WTC11 (cell line): ENCODE results near the gene USP28. TPM values are rescaled to one million over a fixed set of nuclear protein-coding genes. Genes with fewer than 3 reads are reported as not detected.
A peak's percentile ranks its signal among the peaks of the same experiment; 100 is the strongest.

Source experiments
- ATAC-seq: fragments of 200-7000 bp; cut with Tn5 transposase; 2 replicates; pipeline ENCODE4 v1.10.0; 2021; ENCODE audit warnings: mild to moderate bottlenecking, moderate library complexity
- CTCF ChIA-PET: fragments of 300-600 bp; sonication (Branson Sonifier 250); formaldehyde crosslinking; loops from one replicate; lab custom pipeline; 2021; ENCODE audit warnings: antibody characterized with exemption; lab: Charles Lee
- POLR2A ChIA-PET: fragments of 350-600 bp; sonication (Branson Sonifier 250); formaldehyde crosslinking; loops from one replicate; lab custom pipeline; 2021; ENCODE audit warnings: antibody characterized with exemption; lab: Charles Lee
- DNase-seq: peaks from one replicate; pipeline ENCODE4 v3.0.0; 2021; ENCODE audit warnings: low spot score
- H3K27ac Mint-ChIP-seq: 2 replicates; pipeline ENCODE4 v1.8.0; 2021; ENCODE audit warnings: mixed read lengths
- H3K27me3 Mint-ChIP-seq: 2 replicates; pipeline ENCODE4 v1.8.0; 2021; ENCODE audit warnings: low read depth, mild to moderate bottlenecking, moderate library complexity, mixed read lengths
- H3K36me3 Mint-ChIP-seq: 2 replicates; pipeline ENCODE4 v1.8.0; 2021; ENCODE audit warnings: mixed read lengths
- H3K4me1 Mint-ChIP-seq: 2 replicates; pipeline ENCODE4 v1.8.0; 2022; ENCODE audit warnings: mixed read lengths
- H3K4me3 Mint-ChIP-seq: 2 replicates; pipeline ENCODE4 v1.8.0; 2021; ENCODE audit warnings: mild to moderate bottlenecking, moderate library complexity, mixed read lengths
- H3K9me3 Mint-ChIP-seq: 2 replicates; pipeline ENCODE4 v1.8.0; 2021; ENCODE audit warnings: mixed read lengths
- CTCF ChIP-seq: fragments of 200-600 bp; IDR thresholded peaks from 2 replicates; pipeline ENCODE4 v1.8.0; 2022; ENCODE audit warnings: antibody characterized with exemption
- ELF4 ChIP-seq: sonication (generic); formaldehyde crosslinking; IDR thresholded peaks from 2 replicates; pipeline ENCODE4 v1.8.1; 2022; ENCODE audit warnings: low read depth, mild to moderate bottlenecking, moderate library complexity, missing genetic modification reagents
- FOXK1 ChIP-seq: sonication (generic); formaldehyde crosslinking; IDR thresholded peaks from 2 replicates; pipeline ENCODE4 v1.8.0; 2022; ENCODE audit warnings: mild to moderate bottlenecking, moderate library complexity, missing genetic modification reagents
- GTF2I ChIP-seq: fragments of 250-450 bp; sonication (Bioruptor Pico); conservative IDR thresholded peaks from 2 replicates; pipeline ENCODE4 v1.4.0; 2021; ENCODE audit warnings: mild to moderate bottlenecking
- MAX ChIP-seq: sonication (generic); formaldehyde crosslinking; IDR thresholded peaks from 2 replicates; pipeline ENCODE4 v1.8.0; 2022; ENCODE audit warnings: mild to moderate bottlenecking, missing genetic modification reagents
- NFATC4 ChIP-seq: fragments of 250-450 bp; sonication (Bioruptor Pico); IDR thresholded peaks from 2 replicates; pipeline ENCODE4 v1.9.0; 2021; ENCODE audit warnings: mild to moderate bottlenecking
- NR2C2 ChIP-seq: sonication (generic); formaldehyde crosslinking; IDR thresholded peaks from 2 replicates; pipeline ENCODE4 v1.8.0; 2022; ENCODE audit warnings: mild to moderate bottlenecking, missing genetic modification reagents
- NR3C1 ChIP-seq: sonication (generic); formaldehyde crosslinking; conservative IDR thresholded peaks from 2 replicates; pipeline ENCODE4 v1.8.1; 2023; ENCODE audit warnings: low read depth, mild to moderate bottlenecking, missing genetic modification reagents
- PRRX2 ChIP-seq: fragments of 250-450 bp; sonication (Bioruptor Pico); IDR thresholded peaks from 2 replicates; pipeline ENCODE4 v1.8.0; 2021; ENCODE audit warnings: mild to moderate bottlenecking
- RELA ChIP-seq: sonication (generic); formaldehyde crosslinking; IDR thresholded peaks from 2 replicates; pipeline ENCODE4 v1.8.1; 2022; ENCODE audit warnings: missing genetic modification reagents, mild to moderate bottlenecking, borderline replicate concordance
- SOX15 ChIP-seq: fragments of 250-450 bp; sonication (Bioruptor Pico); IDR thresholded peaks from 2 replicates; pipeline ENCODE4 v1.9.0; 2021; ENCODE audit warnings: mild to moderate bottlenecking
- STAT6 ChIP-seq: sonication (generic); formaldehyde crosslinking; conservative IDR thresholded peaks from 2 replicates; pipeline ENCODE4 v1.8.1; 2023; ENCODE audit warnings: mild to moderate bottlenecking, low read depth, missing genetic modification reagents, moderate library complexity
- TEAD1 ChIP-seq: sonication (generic); formaldehyde crosslinking; IDR thresholded peaks from 2 replicates; pipeline ENCODE4 v1.8.0; 2022; ENCODE audit warnings: mild to moderate bottlenecking, missing genetic modification reagents
- ZNF121 ChIP-seq: sonication (generic); formaldehyde crosslinking; IDR thresholded peaks from 2 replicates; pipeline ENCODE4 v1.8.0; 2023; ENCODE audit warnings: missing genetic modification reagents
- ZNF219 ChIP-seq: sonication (generic); formaldehyde crosslinking; IDR thresholded peaks from 2 replicates; pipeline ENCODE4 v1.8.0; 2023; ENCODE audit warnings: missing genetic modification reagents, mild to moderate bottlenecking, borderline replicate concordance
- ZNF263 ChIP-seq: sonication (generic); formaldehyde crosslinking; IDR thresholded peaks from 2 replicates; pipeline ENCODE4 v1.8.1; 2022; ENCODE audit warnings: low read depth, mild to moderate bottlenecking, moderate library complexity, missing genetic modification reagents
- ZNF281 ChIP-seq: sonication (generic); formaldehyde crosslinking; IDR thresholded peaks from 2 replicates; pipeline ENCODE4 v1.8.0; 2023; ENCODE audit warnings: mild to moderate bottlenecking, missing genetic modification reagents
- ZNF425 ChIP-seq: fragments of 250-450 bp; sonication (Bioruptor Pico); conservative IDR thresholded peaks from 2 replicates; pipeline ENCODE4 v1.9.0; 2021; ENCODE audit warnings: mild to moderate bottlenecking
- total RNA-seq: library from RNA; stranded (reverse); gene quantifications from 3 replicates; pipeline ENCODE4 v1.2.3, GENCODE V29; 2021

The USP28 gene
- total RNA-seq, 1 experiment from 2014 or later = 129 TPM

- Mint-ChIP-seq H3K36me3 (no peaks in the 10 kb centered on the region), H3K4me3 (no peak overlapping the region), H3K9me3 (no peaks in the 10 kb centered on the region), H3K27me3 (no peaks in the 10 kb centered on the region), H3K4me1 (peaks cover 26% of the 10 kb centered on the region), H3K27ac (no peak overlapping the region)
- DNase-seq = peak; percentile 37
- ATAC-seq = peak; percentile 80
- POLR2A ChIA-PET = interaction anchor here (1.0 to 1.2 kb wide), 3 partner anchors 21 to 366 kb away, joined by 3 read pairs; partner anchors contain the start of gene USP28
- TF ChIP-seq CTCF (peak; percentile 49; the same call in 1 of the 2 replicates), TEAD1 (CRISPR knock-in tag) (no peak), ZNF263 (CRISPR knock-in tag) (no peak), ELF4 (CRISPR knock-in tag) (no peak), ZNF219 (CRISPR knock-in tag) (no peak), GTF2I (CRISPR knock-in tag) (no peak), ZNF121 (CRISPR knock-in tag) (no peak), PRRX2 (CRISPR knock-in tag) (no peak)
- CTCF ChIA-PET = interaction anchor here (0.6 to 4.9 kb wide), 55 partner anchors 9 to 370 kb away, joined by 3 to 118 read pairs (median 6); partner anchors contain the start of genes HTR3A, HTR3B, USP28 and ZBTB16
Measured at GRCh38 chr11:113896156-113896879, 20.9 kb upstream of the USP28 start.

- Mint-ChIP-seq H3K27ac (no peak overlapping the region; the same call in 1 of the 2 replicates), H3K27me3 (no peaks in the 10 kb centered on the region), H3K4me3 (no peak overlapping the region), H3K4me1 (peaks cover 26% of the 10 kb centered on the region), H3K36me3 (no peaks in the 10 kb centered on the region), H3K9me3 (no peaks in the 10 kb centered on the region)
- ChIA-PET POLR2A (interaction anchor here (1.0 to 1.2 kb wide), 3 partner anchors 20 to 367 kb away, joined by 3 read pairs; partner anchors contain the start of gene USP28), CTCF (interaction anchor here (0.5 to 4.9 kb wide), 58 partner anchors 8 to 371 kb away, joined by 3 to 118 read pairs (median 6); partner anchors contain the start of genes HTR3A, HTR3B, USP28 and ZBTB16)
- peak; percentile 84 for ATAC-seq
- DNase-seq = no peak
- TF ChIP-seq ZNF121 (CRISPR knock-in tag) (peak; percentile 47; the same call in 1 of the 2 replicates), ZNF281 (no peak)
Measured at GRCh38 chr11:113895367-113896155, 20.2 kb upstream of the USP28 start.

GRCh38 chr11:113894421-113894996, 19.1 kb upstream of the USP28 start:
- Mint-ChIP-seq H3K36me3 (no peaks in the 10 kb centered on the region), H3K4me3 (no peak overlapping the region), H3K27ac (0 out of 2 replicates have a peak overlapping the region, but pooled peaks have one; percentile 9), H3K27me3 (no peaks in the 10 kb centered on the region), H3K9me3 (no peaks in the 10 kb centered on the region), H3K4me1 (peaks cover 26% of the 10 kb centered on the region)
- no peak for ATAC-seq
- ChIA-PET POLR2A (interaction anchor here (0.6 kb wide), 2 partner anchors 56 to 964 kb away, joined by 5 read pairs; no protein-coding TSS in a partner anchor), CTCF (interaction anchor here (1.3 to 4.9 kb wide), 6 partner anchors 12 to 98 kb away, joined by 5 to 118 read pairs (median 12); partner anchors contain the start of gene HTR3B)
- DNase-seq = no peak
- TF ChIP-seq NR2C2 (CRISPR knock-in tag) (no peak), NR3C1 (CRISPR knock-in tag) (no peak), STAT6 (no peak), MAX (no peak), NFATC4 (CRISPR knock-in tag) (no peak), RELA (CRISPR knock-in tag) (no peak), ZNF425 (CRISPR knock-in tag) (no peak), SOX15 (CRISPR knock-in tag) (no peak), FOXK1 (no peak)
